ES-I3 (cell line): ENCODE data around the gene TRAF6.
"Not testable (repeated sequence)": the region's sequence is repeated elsewhere in the genome, so short reads cannot be mapped to it uniquely, and the experiment has no call there.

ENCODE experiments used
- H3K36me3 ChIP-seq: 2 replicates; pipeline ENCODE4 v1.6.1; 2013; ENCODE audit warnings: mild to moderate bottlenecking, low read length, control low read depth, moderate library complexity; ENCODE audit not compliant: insufficient read depth
- H3K4me1 ChIP-seq: 2 replicates; pipeline ENCODE4 v1.6.1; 2013; ENCODE audit warnings: mild to moderate bottlenecking, control low read depth, low read length; ENCODE audit not compliant: insufficient read depth
- H3K9ac ChIP-seq: 2 replicates; pipeline ENCODE4 v1.6.1; 2013; ENCODE audit warnings: low read depth, mild to moderate bottlenecking, low read length, moderate library complexity
- H3K9me3 ChIP-seq: 2 replicates; pipeline ENCODE4 v1.6.1; 2013; ENCODE audit warnings: mild to moderate bottlenecking, low read length, moderate library complexity; ENCODE audit not compliant: control insufficient read depth, insufficient read depth

The TRAF6 gene

GRCh38 chr11:36509201-36509639 lies 852 bp downstream of the TRAF6 start:
- Histone ChIP-seq H3K9ac (peak overlapping the region; percentile 55), H3K9me3 (peaks cover 6% of the 10 kb centered on the region), H3K4me1 (no peaks in the 10 kb centered on the region), H3K36me3 (no peaks in the 10 kb centered on the region)

GRCh38 chr11:36508743-36509142 lies 1.3 kb downstream of the TRAF6 start:
- Histone ChIP-seq H3K9me3 (peaks cover 3% of the 10 kb centered on the region; the same call in 1 of the 2 replicates), H3K36me3 (no peaks in the 10 kb centered on the region), H3K4me1 (no peaks in the 10 kb centered on the region), H3K9ac (peak overlapping the region; percentile 55; the same call in 1 of the 2 replicates)

DNA sequence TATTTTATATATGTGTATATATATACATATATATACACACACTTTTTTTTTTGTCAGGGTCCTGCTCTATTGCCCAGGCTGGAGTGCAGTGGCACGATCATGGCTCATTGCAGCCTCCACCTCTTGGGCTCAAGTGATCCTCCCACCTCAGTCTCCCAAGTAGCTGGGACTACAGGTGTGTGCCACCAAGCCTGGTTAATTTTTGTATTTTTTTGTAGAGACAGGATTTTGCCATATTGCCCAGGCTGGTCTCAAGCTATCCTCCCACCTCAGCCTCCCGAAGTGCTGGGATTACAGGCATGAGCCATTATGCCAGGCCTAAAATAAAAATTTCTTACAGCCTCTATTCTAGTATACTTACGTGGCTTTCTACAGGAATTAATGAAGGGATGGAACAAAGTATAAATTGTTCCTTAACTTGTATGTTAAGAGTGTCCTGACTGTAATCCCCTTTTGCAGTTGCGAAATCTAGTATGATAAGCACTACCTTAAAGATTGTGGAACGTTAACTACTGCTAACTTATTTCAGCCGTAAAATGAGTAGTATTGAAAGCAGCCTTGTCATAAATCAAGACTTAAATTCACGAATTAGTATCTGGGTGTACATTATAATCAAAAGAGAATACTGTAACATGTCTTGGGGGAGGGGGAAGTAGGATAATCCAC lies 2.1 kb downstream of the TRAF6 start:
- Histone ChIP-seq H3K4me1 (no peaks in the 10 kb centered on the region), H3K9me3 (no peaks in the 10 kb centered on the region), H3K36me3 (no peaks in the 10 kb centered on the region), H3K9ac (no peak overlapping the region)

- Histone ChIP-seq H3K36me3 (no peaks in the 10 kb centered on the region), H3K9me3 (no peaks in the 10 kb centered on the region), H3K9ac (no peak overlapping the region), H3K4me1 (peaks cover 12% of the 10 kb centered on the region)
Observed at GRCh38 chr11:36501236-36501635, 8.8 kb downstream of the TRAF6 start.

DNA sequence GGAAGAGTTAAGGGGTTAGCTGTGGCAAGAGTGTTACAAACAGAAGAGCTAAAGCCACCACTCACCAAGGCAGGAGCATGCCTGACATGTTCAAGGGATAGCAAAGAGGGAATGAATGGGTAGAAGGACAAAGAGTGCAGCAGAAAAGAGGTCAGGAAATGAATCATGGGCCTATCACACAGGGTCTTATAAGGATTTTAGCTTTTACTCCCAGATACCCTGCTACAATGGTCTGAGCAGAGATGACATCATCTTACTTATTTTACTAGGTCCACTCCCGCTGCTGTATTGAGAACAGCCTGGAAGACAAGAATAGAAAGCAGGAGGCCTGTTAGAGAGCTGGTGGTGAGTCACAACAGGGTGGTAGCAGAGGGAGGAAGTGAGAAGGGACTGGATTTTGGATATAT lies 9.8 kb downstream of the TRAF6 start:
- H3K9me3 ChIP-seq = no peaks in the 10 kb centered on the region
- H3K4me1 ChIP-seq = peaks cover 12% of the 10 kb centered on the region
- H3K9ac ChIP-seq = no peak overlapping the region
- no peaks in the 10 kb centered on the region; the same call in 1 of the 2 replicates for H3K36me3 ChIP-seq

- Histone ChIP-seq H3K9ac (no peak overlapping the region), H3K36me3 (no peaks in the 10 kb centered on the region; the same call in 1 of the 2 replicates), H3K4me1 (peaks cover 12% of the 10 kb centered on the region), H3K9me3 (no peaks in the 10 kb centered on the region)
Observed at GRCh38 chr11:36499315-36499714, 10.8 kb downstream of the TRAF6 start.

GRCh38 chr11:36498721-36499120 lies 11.4 kb downstream of the TRAF6 start:
- H3K9ac ChIP-seq = no peak overlapping the region; the same call in 1 of the 2 replicates
- peaks cover 12% of the 10 kb centered on the region for H3K4me1 ChIP-seq
- no peaks in the 10 kb centered on the region for H3K9me3 ChIP-seq
- H3K36me3 ChIP-seq = no peaks in the 10 kb centered on the region; the same call in 1 of the 2 replicates

DNA sequence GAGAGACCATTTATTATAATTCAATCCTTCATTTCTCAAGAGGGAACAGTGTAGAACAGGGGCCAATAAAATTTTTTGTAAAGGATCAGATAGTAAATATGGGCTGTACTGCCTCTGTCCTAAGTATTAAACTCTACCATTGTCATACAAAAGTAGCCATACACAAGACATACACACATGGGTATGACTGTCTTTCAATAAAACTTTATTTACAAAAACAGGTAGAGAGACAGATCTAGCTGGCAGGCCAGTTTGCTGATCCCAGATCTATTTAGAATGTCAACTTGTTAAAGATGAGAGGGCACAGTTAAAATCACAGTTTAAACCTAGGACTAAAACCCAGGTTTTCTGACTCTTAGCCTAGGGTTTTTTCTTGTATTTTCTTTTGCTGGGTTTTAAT lies 16.7 kb downstream of the TRAF6 start:
- no peaks in the 10 kb centered on the region for H3K4me1 ChIP-seq
- H3K9me3 ChIP-seq = no peaks in the 10 kb centered on the region
- H3K36me3 ChIP-seq = peaks cover 28% of the 10 kb centered on the region
- no peak overlapping the region for H3K9ac ChIP-seq

GRCh38 chr11:36492724-36493304 lies 17.3 kb downstream of the TRAF6 start:
- Histone ChIP-seq H3K9ac (no peak overlapping the region), H3K36me3 (peaks cover 29% of the 10 kb centered on the region), H3K9me3 (no peaks in the 10 kb centered on the region), H3K4me1 (no peaks in the 10 kb centered on the region)

DNA sequence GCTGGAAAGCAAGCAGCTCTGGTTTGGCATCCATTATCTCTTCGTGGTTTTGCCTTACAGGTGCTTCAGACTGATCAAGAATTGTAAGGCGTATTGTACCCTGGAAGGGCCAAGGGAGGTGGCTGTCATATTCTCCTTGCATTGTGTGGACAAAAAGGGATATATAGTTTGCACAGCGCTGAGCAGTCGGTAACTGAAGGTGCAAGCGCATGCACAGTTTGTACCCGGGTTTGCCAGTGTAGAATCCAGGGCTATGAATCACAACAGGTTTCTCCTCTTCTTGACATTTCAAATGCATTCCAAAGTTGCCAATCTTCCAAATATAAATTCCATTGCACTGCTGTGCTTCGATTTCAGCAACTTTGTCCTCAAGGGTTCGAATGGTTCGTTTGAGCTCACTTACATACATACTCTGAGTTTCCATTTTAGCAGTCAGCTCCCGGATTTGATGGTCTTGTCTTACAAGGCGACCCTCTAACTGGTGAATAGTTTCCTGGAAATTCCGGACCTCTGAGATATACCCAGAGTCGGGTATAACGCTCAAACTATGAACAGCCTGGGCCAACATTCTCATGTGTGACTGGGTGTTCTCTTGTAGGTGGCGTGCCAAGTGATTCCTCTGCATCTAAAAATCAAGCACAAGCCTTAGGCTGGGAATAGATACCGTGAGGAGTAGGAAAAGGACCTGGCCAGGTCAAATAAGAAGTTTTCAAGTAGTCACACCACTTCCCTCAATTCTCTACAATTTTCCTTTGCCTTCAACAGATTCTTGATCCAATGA lies 19.9 kb downstream of the TRAF6 start:
- Histone ChIP-seq H3K9ac (no peak overlapping the region), H3K9me3 (no peaks in the 10 kb centered on the region), H3K36me3 (peaks cover 34% of the 10 kb centered on the region), H3K4me1 (no peaks in the 10 kb centered on the region)

DNA sequence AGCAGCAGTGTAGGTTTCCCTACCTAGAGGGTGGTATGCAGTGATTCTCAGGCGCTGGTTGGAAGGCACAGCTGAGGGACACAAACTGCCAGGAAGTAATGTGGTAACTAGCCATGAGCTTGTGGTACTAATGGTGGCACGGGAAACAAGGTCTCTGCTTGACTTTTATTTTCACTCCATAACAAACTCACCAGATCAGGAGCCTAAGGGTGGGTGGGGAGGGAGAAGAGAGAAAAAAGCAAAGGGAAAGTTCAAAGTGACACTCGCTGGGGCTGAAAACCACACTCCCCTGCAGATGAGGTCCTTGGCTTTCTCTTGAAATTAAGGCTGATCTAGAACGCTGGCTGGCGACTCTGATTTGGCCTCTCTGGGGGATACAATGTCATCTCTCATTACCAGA lies 22.0 kb downstream of the TRAF6 start:
- H3K36me3 ChIP-seq = peaks cover 37% of the 10 kb centered on the region

GRCh38 chr11:36487619-36488018 lies 22.5 kb downstream of the TRAF6 start:
- peaks cover 37% of the 10 kb centered on the region for H3K36me3 ChIP-seq
- no peaks in the 10 kb centered on the region for H3K4me1 ChIP-seq

More for the DNA sequence above, 22.0 kb downstream of the TRAF6 start:
- H3K9me3 ChIP-seq = no peaks in the 10 kb centered on the region
- H3K9ac ChIP-seq = no peak overlapping the region
- no peaks in the 10 kb centered on the region for H3K4me1 ChIP-seq

GRCh38 chr11:36485298-36486002 lies 24.6 kb downstream of the TRAF6 start:
- Histone ChIP-seq H3K36me3 (peaks cover 28% of the 10 kb centered on the region), H3K9ac (no peak overlapping the region), H3K9me3 (no peaks in the 10 kb centered on the region), H3K4me1 (no peaks in the 10 kb centered on the region)

More at GRCh38 chr11:36487619-36488018, 22.5 kb downstream of the TRAF6 start:
- H3K9me3 ChIP-seq = no peaks in the 10 kb centered on the region
- no peak overlapping the region for H3K9ac ChIP-seq

GRCh38 chr11:36483042-36483441 lies 27.0 kb downstream of the TRAF6 start:
- not testable (repeated sequence) for H3K9me3 ChIP-seq, H3K36me3 ChIP-seq, H3K4me1 ChIP-seq, H3K9ac ChIP-seq
